K562 (cell line): ENCODE results near the gene TTYH2. TPM values are rescaled to one million over a fixed set of nuclear protein-coding genes. Genes with fewer than 3 reads are reported as not detected.
A peak's percentile ranks its signal among the peaks of the same experiment; 100 is the strongest.

Experiments
- ATAC-seq: fragments of 200-7000 bp; cut with Tn5 transposase; 3 replicates; pipeline ENCODE4 v1.9.1; 2020; ENCODE audit warnings: moderate library complexity
- BruUV-seq: library from RNA; stranded (reverse); fragments of 400-500 nt; replicated peaks from 2 replicates; lab custom pipeline; 2021; lab: Mats Ljungman, UMichigan
- CTCF ChIA-PET: fragments of 300-600 bp; formaldehyde crosslinking; extraction: SDS; loops from one replicate; lab custom pipeline; 2021; ENCODE audit warnings: low intra/inter-chr PET ratio; lab: Yijun Ruan, JAX
- POLR2A ChIA-PET: fragments of 300-600, 350-650 bp; sonication (Branson Sonifier 250); formaldehyde crosslinking; extraction: SDS; loops from one replicate; lab custom pipeline; 2021; ENCODE audit warnings: antibody characterized with exemption, inconsistent platforms; lab: Yijun Ruan, JAX
- DNase-seq, 4 experiments: peaks; one replicate each; pipeline versions ENCODE4 v3.0.0 to v3.0.0-alpha.2; 2011 to 2018; ENCODE audit warnings: low spot score in 3 of 4, mixed read lengths in 3 of 4; ENCODE audit errors: extremely low read depth in 1 of 4
- FAIRE-seq: peaks from 2 replicates; lab custom pipeline; 2011; peaks lifted over from hg19 to GRCh38; lab: Jason Lieb, UNC
- H2AFZ ChIP-seq: 2 replicates; pipeline ENCODE4 v1.6.0; 2011; ENCODE audit warnings: low read depth, low read length, control low read depth, inconsistent platforms
- H3K27ac ChIP-seq: fragments of 200-600 bp; 3 replicates; pipeline ENCODE4 v1.8.0; 2011; ENCODE audit warnings: low read depth, mild to moderate bottlenecking, control low read depth, inconsistent platforms, low read length, moderate library complexity, mixed read lengths; ENCODE audit errors: extremely low read depth
- H3K27me3 ChIP-seq, 2 experiments: fragments of 300-600 bp in 1 of 2; 2 replicates in 1 of 2; 3 replicates in 1 of 2; pipeline versions ENCODE4 v1.6.0 to v1.8.0; 2011; ENCODE audit warnings: inconsistent platforms in 2 of 2, low read length in 2 of 2, mild to moderate bottlenecking in 1 of 2, mixed read lengths in 1 of 2, moderate library complexity in 1 of 2; ENCODE audit not compliant: control insufficient read depth in 2 of 2, insufficient read depth in 2 of 2
- H3K36me3 ChIP-seq: fragments of 300-600 bp; 3 replicates; pipeline ENCODE4 v1.8.0; 2011; ENCODE audit warnings: mild to moderate bottlenecking, low read length, inconsistent platforms; ENCODE audit not compliant: control insufficient read depth, insufficient read depth
- H3K4me1 ChIP-seq, 2 experiments: fragments of 200-600 bp in 1 of 2; replicated peaks in 1 of 2; 2 replicates in 1 of 2; 3 replicates in 1 of 2; pipeline versions ENCODE4 v1.5.1 to v1.8.0; 2011; ENCODE audit warnings: inconsistent platforms in 2 of 2, low read length in 2 of 2, mild to moderate bottlenecking in 1 of 2, mixed read lengths in 1 of 2, moderate library complexity in 1 of 2; ENCODE audit not compliant: control insufficient read depth in 2 of 2, insufficient read depth in 2 of 2
- H3K4me2 ChIP-seq: 2 replicates; pipeline ENCODE4 v1.6.1; 2011; ENCODE audit warnings: low read length, control low read depth, inconsistent platforms, mixed read lengths; ENCODE audit not compliant: insufficient read depth
- H3K4me3 ChIP-seq: fragments of 200-600 bp; sonication (generic), shearing (Covaris generic); 2 replicates; pipeline ENCODE4 v1.5.1; 2016; ENCODE audit warnings: control low read depth, inconsistent platforms
- H3K79me2 ChIP-seq: fragments of 200-600 bp; 3 replicates; pipeline ENCODE4 v1.8.0; 2011; ENCODE audit warnings: low read length, inconsistent platforms; ENCODE audit not compliant: control insufficient read depth, insufficient read depth
- H3K9ac ChIP-seq, 2 experiments: 2 replicates each; pipeline versions ENCODE4 v1.6.0 to v1.6.1; 2011; ENCODE audit warnings: low read depth in 2 of 2, low read length in 2 of 2, control low read depth in 1 of 2, inconsistent platforms in 1 of 2, mild to moderate bottlenecking in 1 of 2, mixed read lengths in 1 of 2; ENCODE audit not compliant: insufficient read depth in 1 of 2
- H3K9me1 ChIP-seq: one replicate; pipeline ENCODE4 v1.6.0; 2011; ENCODE audit warnings: inconsistent platforms, mild to moderate bottlenecking, low read length, moderate library complexity; ENCODE audit not compliant: control insufficient read depth, insufficient read depth
- H3K9me3 ChIP-seq: replicated peaks from 2 replicates; pipeline ENCODE4 v1.5.1; 2011; ENCODE audit warnings: low read depth, low read length, inconsistent platforms; ENCODE audit not compliant: control insufficient read depth, insufficient read depth
- H4K20me1 ChIP-seq: replicated peaks from 2 replicates; pipeline ENCODE4 v1.6.1; 2011; ENCODE audit warnings: low read length, inconsistent platforms, mixed read lengths; ENCODE audit not compliant: control insufficient read depth, insufficient read depth
- CBFB ChIP-seq: sonication (generic); formaldehyde crosslinking; IDR thresholded peaks from 2 replicates; pipeline ENCODE4 v1.4.0; 2020; ENCODE audit warnings: mild to moderate bottlenecking, missing genetic modification reagents
- GATAD2A ChIP-seq: fragments of 450-650 bp; IDR thresholded peaks from 2 replicates; pipeline ENCODE4 v1.6.1; 2017
- POU5F1 ChIP-seq: fragments of 150-350 bp; IDR thresholded peaks from 2 replicates; pipeline ENCODE4 v1.6.1; 2014; ENCODE audit warnings: borderline replicate concordance, low read length, low read depth, mild to moderate bottlenecking; ENCODE audit not compliant: partially characterized antibody
- ZNF41 ChIP-seq: fragments of 250-450 bp; sonication (Bioruptor Pico); conservative IDR thresholded peaks from 2 replicates; pipeline ENCODE4 v1.4.0; 2020; ENCODE audit warnings: mild to moderate bottlenecking
- WGBS: fragments of 100-300 bp; shearing (Covaris generic); methylation state at CpG from one replicate; pipeline ENCODE4 v1.1.6; 2016; ENCODE audit warnings: low coverage, mixed read lengths; ENCODE audit not compliant: insufficient coverage; ENCODE audit errors: missing lambda C conversion rate; 5-methylcytosine and 5-hydroxymethylcytosine counted together
- in situ Hi-C: fragments of 300-500 bp; cut with MboI; formaldehyde crosslinking; loops from 4 replicates; pipeline ENCODE4 v1.15.0; 2018; ENCODE audit warnings: inconsistent platforms, mixed read lengths
- intact Hi-C: fragments of 100-400 bp; cut with micrococcal nuclease; formaldehyde crosslinking; loops from 2 replicates; pipeline ENCODE4 v1.14.2; 2022
- polyA plus RNA-seq, 8 experiments: library from polyadenylated mRNA; depleted of rRNA in 4 of 8; stranded (reverse) in 5 of 8; unstranded in 3 of 8; fragments of >200 nt; fragmentation: Nextera tagmentation in 2 of 8; fragmentation: Illumina TruSeq in 1 of 8; extraction: Ambion mirVana in 2 of 8; extraction: Trizol in 1 of 8; gene quantifications; 2 replicates each; pipeline versions ENCODE4 v1.2.1 to v1.2.3, GENCODE V29; 2011 to 2014; ENCODE audit warnings: inconsistent platforms in 1 of 8, missing spikeins in 1 of 8
- total RNA-seq, 7 experiments: library from RNA; depleted of rRNA in 6 of 7; stranded (reverse); fragments of >200 nt in 6 of 7; fragmentation: Illumina TruSeq in 2 of 7; extraction: Trizol in 2 of 7; gene quantifications; 2 replicates each; pipeline versions ENCODE4 v1.2.1 to v1.2.3, GENCODE V29; 2011 to 2021; ENCODE audit warnings: low replicate concordance in 1 of 7
- TF ChIP-seq, protein P1 (sequence below), 2 experiments: fragments of 450-650 bp in 1 of 2; sonication (generic) in 1 of 2; formaldehyde crosslinking in 1 of 2; IDR thresholded peaks; 2 replicates each; pipeline versions ENCODE4 v1.7.1 to v1.9.0; 2016 to 2022; ENCODE audit warnings: inconsistent platforms in 1 of 2, mild to moderate bottlenecking in 1 of 2, missing genetic modification reagents in 1 of 2

The TTYH2 gene
- total and polyA plus RNA-seq, 9 of the 15 experiments (the other 6 are each of a cell fraction or from before 2014, with no cell fraction given), result 0.03 to 2.0 (median 0.91) TPM

DNA sequence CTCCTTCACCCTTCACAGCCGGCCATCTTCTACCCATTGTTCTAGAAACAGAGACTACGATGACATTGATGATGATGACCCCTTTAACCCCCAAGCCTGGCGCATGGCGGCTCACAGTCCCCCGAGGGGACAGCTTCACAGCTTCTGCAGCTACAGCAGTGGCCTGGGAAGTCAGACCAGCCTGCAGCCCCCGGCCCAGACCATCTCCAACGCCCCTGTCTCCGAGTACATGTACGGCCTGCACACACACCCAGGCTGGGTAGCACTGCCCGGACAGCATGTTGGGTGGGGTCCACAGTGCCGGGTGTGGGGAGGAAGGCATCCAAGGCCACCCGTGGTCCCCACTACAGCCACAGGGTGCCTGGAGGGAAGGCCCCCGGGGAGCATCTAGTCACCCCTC lies 39.7 kb downstream of the TTYH2 start:
- Histone ChIP-seq H3K27me3 (peaks cover 0 to 49% of the 10 kb centered on the region in 2 experiments; a peak in 3 of 5 replicates), H4K20me1 (no peaks in the 10 kb centered on the region), H3K4me1 (peaks cover 0 to 19% of the 10 kb centered on the region in 2 experiments; a peak in 2 of 5 replicates), H3K9me3 (no peaks in the 10 kb centered on the region), H3K36me3 (no peaks in the 10 kb centered on the region), H3K4me2 (no peak overlapping the region), H3K79me2 (no peaks in the 10 kb centered on the region), H2AFZ (no peak overlapping the region), H3K27ac (no peak overlapping the region), H3K9me1 (no peaks in the 10 kb centered on the region), H3K9ac (peak overlapping the region in 1 of 2 experiments; percentile 71; a peak in 1 of 4 replicates), H3K4me3 (no peak overlapping the region)
- WGBS, result 30% methylated on average over 11 of the region's 13 CpGs
- ChIA-PET CTCF (no interaction called here), POLR2A (no interaction called here)
- no peak for ATAC-seq
- DNase-seq, result no peak
- FAIRE-seq, result no peak
- intact Hi-C loops (no loop called here), in situ Hi-C loops (no loop called here)
- TF ChIP-seq GATAD2A (no peak), CBFB (CRISPR knock-in tag) (no peak), ZNF41 (CRISPR knock-in tag) (no peak), POU5F1 (no peak)
- TF ChIP-seq, protein P1, sequence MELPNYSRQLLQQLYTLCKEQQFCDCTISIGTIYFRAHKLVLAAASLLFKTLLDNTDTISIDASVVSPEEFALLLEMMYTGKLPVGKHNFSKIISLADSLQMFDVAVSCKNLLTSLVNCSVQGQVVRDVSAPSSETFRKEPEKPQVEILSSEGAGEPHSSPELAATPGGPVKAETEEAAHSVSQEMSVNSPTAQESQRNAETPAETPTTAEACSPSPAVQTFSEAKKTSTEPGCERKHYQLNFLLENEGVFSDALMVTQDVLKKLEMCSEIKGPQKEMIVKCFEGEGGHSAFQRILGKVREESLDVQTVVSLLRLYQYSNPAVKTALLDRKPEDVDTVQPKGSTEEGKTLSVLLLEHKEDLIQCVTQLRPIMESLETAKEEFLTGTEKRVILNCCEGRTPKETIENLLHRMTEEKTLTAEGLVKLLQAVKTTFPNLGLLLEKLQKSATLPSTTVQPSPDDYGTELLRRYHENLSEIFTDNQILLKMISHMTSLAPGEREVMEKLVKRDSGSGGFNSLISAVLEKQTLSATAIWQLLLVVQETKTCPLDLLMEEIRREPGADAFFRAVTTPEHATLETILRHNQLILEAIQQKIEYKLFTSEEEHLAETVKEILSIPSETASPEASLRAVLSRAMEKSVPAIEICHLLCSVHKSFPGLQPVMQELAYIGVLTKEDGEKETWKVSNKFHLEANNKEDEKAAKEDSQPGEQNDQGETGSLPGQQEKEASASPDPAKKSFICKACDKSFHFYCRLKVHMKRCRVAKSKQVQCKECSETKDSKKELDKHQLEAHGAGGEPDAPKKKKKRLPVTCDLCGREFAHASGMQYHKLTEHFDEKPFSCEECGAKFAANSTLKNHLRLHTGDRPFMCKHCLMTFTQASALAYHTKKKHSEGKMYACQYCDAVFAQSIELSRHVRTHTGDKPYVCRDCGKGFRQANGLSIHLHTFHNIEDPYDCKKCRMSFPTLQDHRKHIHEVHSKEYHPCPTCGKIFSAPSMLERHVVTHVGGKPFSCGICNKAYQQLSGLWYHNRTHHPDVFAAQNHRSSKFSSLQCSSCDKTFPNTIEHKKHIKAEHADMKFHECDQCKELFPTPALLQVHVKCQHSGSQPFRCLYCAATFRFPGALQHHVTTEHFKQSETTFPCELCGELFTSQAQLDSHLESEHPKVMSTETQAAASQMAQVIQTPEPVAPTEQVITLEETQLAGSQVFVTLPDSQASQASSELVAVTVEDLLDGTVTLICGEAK (IDR thresholded peaks at IDR 0.05), result no peak
- TF ChIP-seq, protein P1 (CRISPR knock-in tag; IDR thresholded peaks at IDR 0.05), result no peak
- BruUV-seq, result no TSS peak
